NCI-H2196 treated with DMSO at 0.1 percent for 48 hours (cell line): ENCODE data around the gene GPT2.

Experiments used
- DNase-seq: peaks from one replicate; lab custom pipeline; 2025; ENCODE audit not compliant: unreplicated experiment; lab: John Stamatoyannopoulos, UW

GPT2 gene, protein sequence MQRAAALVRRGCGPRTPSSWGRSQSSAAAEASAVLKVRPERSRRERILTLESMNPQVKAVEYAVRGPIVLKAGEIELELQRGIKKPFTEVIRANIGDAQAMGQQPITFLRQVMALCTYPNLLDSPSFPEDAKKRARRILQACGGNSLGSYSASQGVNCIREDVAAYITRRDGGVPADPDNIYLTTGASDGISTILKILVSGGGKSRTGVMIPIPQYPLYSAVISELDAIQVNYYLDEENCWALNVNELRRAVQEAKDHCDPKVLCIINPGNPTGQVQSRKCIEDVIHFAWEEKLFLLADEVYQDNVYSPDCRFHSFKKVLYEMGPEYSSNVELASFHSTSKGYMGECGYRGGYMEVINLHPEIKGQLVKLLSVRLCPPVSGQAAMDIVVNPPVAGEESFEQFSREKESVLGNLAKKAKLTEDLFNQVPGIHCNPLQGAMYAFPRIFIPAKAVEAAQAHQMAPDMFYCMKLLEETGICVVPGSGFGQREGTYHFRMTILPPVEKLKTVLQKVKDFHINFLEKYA

DNA sequence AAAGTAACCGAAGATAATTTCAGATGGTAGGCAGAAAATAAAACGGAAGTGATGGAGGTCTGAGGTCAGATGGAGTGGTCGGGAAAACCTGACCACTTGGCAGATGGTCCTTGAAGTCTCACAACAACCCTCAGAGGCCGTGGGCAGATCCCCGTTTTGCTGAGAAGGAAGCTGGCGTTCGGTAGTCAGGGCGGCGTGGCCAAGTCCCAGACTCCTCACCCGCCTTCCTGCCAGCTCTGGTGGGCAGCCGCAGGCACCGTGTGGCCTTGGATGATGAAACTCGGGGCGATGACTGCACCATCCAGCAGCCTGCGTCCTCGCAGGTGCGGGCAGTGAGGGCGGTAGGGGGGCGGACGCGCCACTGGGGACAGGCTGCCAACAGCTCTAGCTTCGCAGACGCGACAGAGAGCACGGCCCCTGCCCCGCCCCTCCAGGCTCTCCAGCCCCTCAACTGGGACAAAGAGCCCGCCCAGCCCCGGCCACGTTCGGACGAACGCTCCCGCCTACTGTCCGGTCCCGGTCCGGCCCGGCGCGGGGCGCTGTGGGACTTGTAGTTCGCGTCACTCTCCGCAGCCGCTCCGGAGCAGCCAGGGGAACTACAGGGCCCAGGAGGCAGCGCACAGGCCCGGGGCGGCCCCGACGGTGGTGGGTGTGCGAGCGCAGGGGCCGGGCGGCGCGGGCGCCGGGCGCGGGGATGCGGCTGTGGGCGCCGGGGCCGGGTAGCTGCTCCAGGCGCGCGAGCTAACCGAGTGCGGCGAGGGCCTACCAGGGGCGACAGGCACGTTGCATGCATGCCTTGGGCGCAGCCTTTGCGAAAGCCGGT, at the start of gene GPT2:
Gene GPT2, plus strand, starts transcription at position 673 of the 823 bp plus-strand sequence. CDS start 354 bp downstream, outside the sequence.
- DNase-seq: peak; percentile 76

DNA sequence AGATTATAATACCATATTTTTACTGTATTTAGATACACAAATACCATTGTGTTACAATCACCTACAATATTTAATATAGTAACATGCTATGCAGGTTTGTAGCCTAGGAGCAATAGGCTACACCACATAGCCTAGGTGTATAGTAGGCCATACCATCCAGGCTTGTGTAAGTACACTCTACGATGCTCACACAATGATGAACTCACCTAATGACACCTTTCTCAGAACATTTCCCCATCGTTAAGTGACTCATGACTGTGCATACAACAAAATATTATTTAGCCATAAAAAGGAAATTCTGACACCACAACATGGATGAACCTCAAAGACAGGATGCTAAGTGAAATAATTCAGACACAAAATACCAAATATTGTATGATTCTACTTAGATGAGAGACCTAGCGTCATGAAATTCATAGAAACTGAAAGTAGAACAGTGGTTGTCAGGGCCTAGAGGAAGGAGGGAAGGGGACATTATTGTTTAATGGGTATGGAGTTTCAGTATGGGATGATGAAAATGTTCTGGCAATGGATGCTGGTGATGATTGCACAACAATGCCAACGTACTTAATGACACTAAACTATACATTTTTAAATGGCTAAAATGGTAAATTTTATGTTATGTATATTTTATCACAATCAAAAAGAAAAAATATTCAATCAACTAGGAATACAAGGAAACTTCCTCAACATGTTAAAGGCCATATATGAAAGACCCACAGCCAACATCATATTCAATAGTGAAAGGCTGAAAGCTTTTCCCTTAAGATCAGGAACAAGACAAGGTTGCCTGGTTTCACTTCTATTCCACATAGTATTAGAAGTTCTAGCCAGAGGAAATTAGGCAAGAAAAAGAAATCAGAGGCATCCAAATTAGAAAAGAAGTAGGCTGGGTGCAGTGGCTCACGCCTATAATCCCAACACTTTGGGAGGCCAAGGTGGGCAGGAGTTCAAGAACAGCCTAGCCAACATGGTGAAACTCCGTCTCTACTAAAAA, 47.3 kb upstream of the GPT2 start:
- no peak for DNase-seq

DNA sequence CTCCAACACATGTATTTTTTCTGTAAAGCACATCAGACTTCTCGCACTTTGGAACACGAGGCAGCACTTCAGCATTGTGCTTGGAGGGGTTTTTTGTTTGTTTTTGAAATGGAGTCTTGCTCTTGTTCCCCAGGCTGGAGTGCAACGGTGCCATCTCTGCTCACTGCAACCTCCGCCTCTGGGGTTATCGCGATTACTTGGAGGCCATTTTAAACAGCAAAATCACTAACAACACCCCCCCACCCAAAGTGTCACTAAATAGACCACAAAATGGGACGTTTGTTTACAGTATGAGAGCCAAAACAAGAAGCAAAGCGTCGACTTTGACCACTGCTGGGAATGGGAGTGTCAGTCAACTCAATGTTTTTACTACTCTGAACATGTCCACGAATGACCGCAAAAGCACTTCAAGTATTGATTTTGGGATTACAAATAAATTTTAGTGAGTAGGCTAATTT, 44.1 kb upstream of the GPT2 start:
- no peak for DNase-seq

DNA sequence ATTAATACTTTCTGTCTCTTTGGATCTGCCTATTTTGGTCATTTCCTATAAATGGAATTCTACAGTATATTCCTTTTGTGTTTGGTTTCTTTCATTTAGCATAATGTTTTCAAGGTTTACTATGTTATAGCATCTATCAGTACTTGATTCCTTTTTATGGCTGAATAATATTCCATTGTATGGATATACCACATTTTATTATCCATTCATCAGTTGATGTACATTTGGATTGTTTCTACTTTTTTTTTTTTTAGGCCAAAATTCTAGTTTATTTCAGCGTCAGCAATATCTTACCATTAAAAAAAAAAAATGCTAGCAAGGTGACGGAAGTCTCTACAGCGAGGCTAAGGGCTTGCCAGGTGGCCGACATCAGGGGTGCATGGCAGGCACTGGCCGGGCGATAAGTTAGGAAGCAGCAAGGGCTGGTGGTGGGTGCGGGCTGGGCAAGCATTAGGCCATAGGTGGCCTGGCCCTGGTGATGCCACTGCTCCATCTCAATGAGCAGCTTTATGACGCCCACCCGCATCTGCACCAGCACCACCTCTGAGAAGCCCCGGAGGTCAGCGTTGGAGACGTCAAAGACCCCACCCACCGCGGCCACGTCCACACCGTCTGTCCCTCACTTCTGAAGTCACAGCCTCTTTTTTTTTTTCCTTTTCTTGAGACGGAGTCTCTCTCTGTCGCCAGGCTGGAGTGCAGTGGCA, 41.8 kb upstream of the GPT2 start:
- no peak for DNase-seq

DNA sequence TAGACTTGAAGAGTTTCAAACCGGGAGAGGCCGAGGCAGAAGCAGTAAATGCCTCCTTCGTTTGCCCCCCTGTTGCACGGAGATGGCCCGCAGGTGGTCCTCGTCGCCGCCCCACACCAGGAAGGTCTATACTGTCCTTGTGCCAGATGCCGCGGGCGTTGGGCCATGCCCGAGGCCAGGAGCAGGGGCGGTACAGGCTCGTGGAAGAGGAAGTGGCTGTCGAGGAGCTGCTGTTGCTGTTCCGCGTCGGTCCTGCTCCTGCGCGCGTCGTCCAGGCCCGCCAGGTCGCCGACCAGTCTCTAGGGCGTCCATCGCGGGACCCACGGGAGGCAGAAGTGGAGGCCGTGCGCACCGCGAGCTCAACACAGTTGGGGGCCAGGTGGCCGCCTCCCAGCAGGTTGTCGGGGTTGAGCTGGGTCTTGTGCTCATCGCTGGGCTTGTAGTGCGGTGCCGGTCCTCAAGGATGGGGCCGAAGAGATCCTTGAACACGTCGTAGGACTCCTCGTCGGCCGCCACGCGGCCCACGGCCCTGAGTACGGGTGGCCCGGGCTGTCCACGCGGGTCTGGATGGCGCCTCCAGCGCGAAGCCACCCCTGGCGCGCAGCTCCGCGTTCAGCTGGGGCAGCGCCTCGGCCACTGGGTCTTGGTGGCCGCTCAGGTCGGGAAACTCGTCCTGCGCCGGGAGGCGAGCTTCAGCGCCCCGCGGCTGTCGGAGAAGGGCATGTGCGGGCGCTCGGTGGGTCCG, 40.1 kb upstream of the GPT2 start:
- no peak for DNase-seq

DNA sequence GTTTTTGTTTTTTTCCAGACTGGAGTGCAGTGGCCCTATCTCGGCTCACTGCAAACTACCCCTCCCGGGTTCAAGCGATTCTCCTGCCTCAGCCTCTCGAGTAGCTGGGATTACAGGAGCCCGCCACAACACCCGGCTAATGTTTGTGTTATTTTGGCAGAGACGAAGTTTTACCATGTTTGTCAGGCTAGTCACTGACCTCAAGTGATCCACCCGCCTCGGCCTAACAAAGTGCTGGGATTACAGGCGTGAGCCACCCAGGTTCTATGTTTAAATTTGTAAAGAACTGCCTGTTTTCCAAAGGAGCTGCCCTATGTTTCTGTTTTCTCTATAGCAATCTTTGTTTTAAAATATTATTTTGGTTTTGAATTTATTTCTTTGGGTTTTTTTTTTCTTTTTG, 39.4 kb upstream of the GPT2 start:
- DNase-seq: no peak

DNA sequence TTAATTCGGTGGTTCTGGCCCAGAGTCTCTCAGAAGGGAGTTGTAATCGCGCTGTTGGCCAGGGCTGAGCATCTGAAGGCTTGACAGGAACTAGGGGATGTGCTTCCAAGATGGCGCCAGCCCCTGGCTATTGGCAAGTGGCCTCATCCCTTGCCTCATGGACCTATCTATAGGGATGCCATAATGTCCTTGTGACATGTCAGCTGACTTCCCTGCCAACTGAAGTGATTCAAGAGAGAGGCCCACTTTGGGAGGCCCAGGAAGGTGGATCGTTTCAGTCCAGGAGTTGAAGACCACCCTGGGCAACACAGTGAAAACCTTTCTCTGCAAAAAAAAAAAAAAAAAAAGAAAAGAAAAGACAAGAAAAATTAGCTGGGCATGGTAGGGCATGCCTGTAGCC, 38.2 kb upstream of the GPT2 start:
- DNase-seq: no peak

DNA sequence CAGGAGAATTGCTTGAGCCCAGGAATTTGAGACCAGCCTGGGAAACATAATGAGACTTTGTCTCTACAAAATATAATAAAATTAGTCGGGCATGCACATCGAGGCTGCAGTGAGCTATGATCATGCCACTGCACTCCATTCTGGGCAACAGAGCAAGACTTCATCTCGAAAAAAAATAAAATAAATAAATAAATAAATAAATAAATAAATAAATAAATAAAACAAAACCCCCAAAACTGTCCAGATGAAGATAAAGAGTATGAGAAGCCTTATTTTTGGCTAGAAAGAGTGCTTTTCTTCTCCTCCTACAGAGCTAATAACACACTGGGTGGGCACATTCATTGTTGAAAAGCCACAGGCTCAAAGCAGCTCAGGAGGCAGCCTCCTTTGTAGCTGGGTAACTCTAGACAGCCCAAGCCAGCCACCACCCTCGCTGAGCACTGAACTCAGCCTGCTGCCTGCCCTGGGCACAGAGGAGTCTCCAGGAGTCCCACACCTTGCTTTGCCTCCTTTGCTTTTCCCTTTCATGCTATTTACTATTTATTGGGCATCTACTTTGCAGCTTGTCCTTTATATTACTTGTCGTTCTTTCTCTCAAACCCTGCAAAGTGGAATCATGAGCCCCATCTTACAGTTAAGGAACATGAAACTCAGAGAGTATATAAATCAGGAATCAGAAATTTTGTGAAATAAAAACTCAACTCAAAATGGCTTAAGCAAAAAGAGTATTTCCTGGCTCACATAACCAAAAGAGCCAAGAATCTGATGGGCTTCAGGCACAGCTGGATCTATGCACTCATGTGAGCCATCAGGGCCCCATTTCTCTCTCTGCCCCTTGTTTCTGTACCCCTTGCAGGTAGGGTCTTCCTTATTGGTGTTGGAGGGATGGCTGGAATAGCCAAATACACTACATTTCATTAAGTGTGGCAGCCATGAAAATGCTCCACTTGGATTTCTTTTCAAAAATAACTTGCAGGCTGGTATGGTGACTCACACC, 35.1 kb upstream of the GPT2 start:
- DNase-seq: no peak

DNA sequence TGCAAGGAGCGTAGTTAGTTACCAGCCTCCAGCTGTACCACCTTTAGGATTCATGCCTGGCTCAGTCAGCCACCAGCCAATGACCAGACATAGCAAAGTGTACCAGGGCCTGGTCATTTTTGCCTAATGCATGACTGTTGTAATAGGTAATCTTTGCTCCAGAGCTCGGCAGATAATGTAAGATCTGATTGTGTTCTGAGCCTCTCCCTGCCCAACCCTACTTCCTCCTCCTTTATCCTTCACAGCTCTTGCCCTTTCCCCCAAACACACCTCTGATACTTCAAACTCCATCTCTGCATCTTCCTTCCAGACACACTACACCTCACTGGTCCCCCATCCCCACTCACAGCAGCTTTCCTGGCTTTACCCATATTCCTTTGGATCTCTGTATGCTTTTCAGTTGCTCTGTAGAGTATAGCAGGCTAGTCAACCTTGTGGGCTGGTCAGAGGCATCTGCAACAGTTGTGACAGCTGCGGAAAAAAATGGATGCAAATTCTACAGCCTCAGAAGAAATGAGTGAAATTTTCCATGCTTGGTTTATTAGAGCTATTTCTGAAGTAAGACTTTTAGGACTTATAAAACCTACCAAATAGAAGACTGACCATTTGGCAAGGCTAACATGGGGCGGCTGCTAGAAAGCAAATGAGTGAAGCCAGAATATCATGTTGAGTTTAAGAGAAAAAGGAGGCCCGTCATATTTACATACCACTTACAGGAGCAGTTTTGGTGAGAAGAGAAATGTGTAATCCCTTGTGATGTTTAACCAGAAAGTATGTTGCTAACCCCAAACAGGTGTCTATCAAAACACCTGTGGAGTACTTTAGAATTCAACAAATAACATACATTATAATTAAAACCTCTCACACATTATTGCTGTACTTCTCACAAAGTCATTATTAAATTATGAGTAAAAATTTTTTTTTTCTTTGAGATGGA, 33.3 kb upstream of the GPT2 start:
- DNase-seq: no peak

DNA sequence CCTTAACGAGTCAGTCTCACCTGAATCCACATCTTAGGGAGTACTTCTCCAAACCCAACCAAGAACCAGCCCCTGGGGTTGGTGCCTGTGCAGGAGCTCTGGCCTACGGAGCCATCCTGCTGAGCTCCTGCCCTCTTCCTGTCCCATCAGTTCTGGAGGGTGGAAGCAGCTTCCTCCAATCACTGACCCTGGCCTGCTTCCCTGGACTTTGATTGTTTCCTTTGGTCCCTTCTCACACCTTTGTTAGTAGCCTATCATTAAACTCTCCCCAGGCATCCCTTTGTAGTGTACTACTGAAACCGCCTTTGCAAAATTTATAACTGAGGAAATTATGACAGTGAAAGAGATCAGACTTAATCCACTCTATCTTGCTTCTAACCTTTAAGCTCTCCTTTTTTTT, 32.0 kb upstream of the GPT2 start:
- DNase-seq: no peak

DNA sequence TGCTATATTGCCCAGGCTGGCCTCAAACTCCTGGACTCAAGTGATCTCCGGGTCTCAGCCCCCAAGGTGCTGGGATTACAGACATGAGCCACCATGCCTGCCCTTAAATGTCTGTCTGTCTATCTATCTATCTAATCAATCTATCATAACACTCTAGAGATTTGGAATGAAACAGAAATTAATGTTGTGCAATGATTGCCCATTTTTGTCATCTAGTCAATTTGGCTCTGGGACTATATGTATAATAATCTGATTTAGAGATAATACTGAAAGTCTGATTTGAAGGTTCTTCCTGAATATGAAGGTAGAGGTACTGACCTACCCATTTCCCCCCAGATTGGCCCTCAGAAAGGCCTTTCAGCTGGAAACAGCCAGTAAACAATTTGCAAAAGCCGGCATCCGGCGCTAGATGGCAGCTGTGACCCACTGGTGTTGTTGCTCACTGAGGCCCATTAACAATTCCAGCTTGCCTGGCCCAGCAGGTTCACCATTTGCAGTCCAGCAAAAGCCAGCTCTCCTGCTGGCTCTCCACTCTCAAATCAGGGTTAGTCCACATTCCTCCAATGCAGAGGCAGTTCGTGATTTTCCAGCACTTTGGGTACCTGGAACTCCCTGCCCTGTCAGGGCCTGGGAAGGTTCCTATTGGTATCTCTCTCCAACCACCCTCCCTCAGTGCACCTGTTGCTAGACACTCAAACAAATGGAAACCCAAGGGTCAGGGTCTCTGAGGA, 30.3 kb upstream of the GPT2 start:
- DNase-seq: peak; percentile 30

DNA sequence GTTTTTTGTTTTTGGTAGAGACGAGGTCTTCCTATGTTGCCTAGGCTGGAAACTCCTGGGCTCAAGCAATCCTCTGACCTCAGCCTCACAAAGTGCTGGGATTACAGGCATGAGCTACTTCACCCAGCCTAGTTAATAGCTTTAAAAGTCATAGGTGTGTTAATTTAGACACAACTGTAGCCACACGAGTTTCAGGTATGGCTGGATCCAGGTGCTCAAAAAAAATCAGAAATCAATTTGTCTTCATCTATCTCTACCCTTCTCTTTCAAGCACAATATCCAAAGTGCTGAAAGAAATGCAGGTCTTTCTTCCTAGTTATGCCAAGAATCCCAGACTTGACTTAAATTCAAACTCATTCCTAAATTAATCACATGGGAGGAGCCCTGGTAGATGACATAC, 29.3 kb upstream of the GPT2 start:
- DNase-seq: no peak

DNA sequence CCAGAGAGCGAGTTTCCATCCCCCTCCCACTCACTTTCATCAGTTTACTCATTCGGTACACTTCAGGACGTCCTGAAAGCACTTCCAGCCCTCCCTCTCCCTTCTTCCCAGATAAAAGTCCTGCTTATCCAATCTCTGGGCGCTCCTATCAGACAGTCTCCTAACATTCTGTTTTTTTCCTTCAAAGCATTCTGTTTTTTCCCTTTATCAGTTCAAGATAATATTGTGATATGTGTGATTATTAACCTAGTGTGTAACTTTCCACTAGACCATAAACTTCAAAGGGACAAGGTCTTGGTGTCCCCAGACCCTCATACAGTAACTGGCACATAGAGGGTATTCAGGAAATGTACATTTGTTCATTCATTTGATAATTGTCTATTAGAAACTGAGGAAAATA, 28.8 kb upstream of the GPT2 start:
- no peak for DNase-seq

DNA sequence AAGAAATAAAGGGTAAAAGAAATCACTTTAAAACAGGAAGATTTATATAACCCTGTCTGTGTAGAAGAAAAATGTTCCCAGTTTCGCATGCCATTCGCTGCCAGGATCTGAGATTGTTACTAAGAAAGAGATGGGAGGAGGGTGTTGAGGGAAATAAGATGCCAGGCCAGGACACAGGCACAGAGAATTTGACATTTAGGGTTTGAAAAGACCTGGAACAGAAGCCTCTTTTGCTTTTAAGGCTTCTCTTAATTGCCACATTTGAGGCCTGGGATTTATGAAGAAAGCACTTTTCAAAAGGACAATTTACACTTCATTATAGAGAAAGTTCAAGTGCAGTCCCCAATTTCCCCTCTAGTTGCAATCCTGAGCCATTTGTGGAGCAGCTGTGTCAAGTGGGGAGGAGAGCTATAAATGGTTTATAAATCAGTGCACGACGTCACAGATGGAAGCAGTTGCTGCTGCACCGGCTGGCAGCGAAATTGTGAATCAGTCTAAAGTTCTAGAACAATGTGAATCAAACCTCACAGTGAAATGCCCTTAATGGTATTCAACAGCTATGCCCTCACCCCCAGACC, 26.7 kb upstream of the GPT2 start:
- DNase-seq: no peak

DNA sequence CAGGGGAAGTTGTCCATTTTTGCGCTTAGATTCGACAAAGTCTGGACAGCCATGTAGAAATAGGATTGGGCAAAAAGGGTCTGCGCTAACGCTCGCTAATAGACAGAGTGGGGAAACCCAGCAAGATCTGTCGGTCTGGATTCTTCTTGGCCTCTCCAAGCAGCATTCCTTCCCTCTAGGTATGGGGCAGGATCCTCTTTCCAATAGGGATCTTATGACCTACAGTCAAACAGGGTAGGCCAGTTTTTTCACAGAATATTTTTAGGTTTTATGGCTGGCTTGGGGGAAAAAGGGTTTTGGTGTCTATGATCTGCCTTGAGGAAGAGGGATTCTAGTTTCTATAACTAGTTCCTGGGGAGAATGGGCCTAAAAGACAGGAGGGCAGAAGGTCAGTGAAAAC, 26.0 kb upstream of the GPT2 start:
- no peak for DNase-seq

DNA sequence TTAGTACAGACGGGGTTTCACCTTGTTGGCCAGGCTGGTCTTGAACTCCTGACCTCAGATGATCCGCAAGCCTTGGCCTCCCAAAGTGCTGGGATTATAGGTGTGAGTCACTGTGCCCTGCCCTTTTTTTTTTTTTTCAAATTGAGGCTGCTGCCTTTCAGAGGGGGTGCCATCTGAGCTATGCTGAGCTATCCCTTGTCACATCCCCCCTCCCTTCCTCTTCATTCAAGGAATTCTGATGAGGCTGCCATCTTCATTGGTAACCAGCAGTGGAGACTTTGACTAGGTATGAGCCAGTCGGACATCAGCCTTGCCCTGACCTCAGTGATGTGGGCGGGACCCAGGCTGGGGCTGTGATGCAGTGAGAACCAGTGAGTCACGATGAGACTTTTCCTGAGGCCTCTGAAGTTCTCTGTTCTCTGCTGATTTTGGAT, 24.4 kb upstream of the GPT2 start:
- DNase-seq: no peak
